Endothelial cell of umbilical vein (primary cell): ENCODE measurements around the gene ADAMTSL2. TPM values are rescaled to one million over a fixed set of nuclear protein-coding genes. Genes with fewer than 3 reads are reported as not detected.

Experiments used
- BruUV-seq: library from RNA; stranded (reverse); fragments of 400-500 nt; replicated peaks from 2 replicates; lab custom pipeline; 2021; lab: Mats Ljungman, UMichigan
- CTCF ChIA-PET: fragments of 300-600, 350-600 bp; sonication (Branson Sonifier 250); formaldehyde crosslinking; loops from one replicate; lab custom pipeline; 2021; ENCODE audit warnings: antibody characterized with exemption, inconsistent platforms; lab: Charles Lee
- POLR2A ChIA-PET: fragments of 300-600, 350-600 bp; sonication (Branson Sonifier 250); formaldehyde crosslinking; loops from one replicate; lab custom pipeline; 2021; ENCODE audit warnings: antibody characterized with exemption, inconsistent platforms; lab: Charles Lee
- DNase-seq: peaks from one replicate; pipeline ENCODE4 v3.0.0-alpha.2; 2011; ENCODE audit warnings: low read depth, low spot score
- FAIRE-seq: peaks from 2 replicates; lab custom pipeline; 2011; peaks lifted over from hg19 to GRCh38; lab: Jason Lieb, UNC
- H2AFZ ChIP-seq: 2 replicates; pipeline ENCODE4 v1.6.0; 2012; ENCODE audit warnings: low read depth, low read length, control low read depth, inconsistent platforms
- H3K27ac ChIP-seq: 2 replicates; pipeline ENCODE4 v1.5.1; 2011; ENCODE audit warnings: low read depth, mild to moderate bottlenecking, control low read depth, low read length, moderate library complexity; ENCODE audit not compliant: insufficient read depth
- H3K27me3 ChIP-seq, 2 experiments: 2 replicates each; pipeline versions ENCODE4 v1.6.0 to v1.6.1; 2011; ENCODE audit warnings: low read length in 2 of 2, mixed read lengths in 1 of 2; ENCODE audit not compliant: control insufficient read depth in 2 of 2, insufficient read depth in 2 of 2
- H3K36me3 ChIP-seq, 2 experiments: 2 replicates in 1 of 2; 3 replicates in 1 of 2; pipeline ENCODE4 v1.5.1; 2011; ENCODE audit warnings: low read length in 2 of 2, mild to moderate bottlenecking in 1 of 2, moderate library complexity in 1 of 2; ENCODE audit not compliant: control insufficient read depth in 2 of 2, insufficient read depth in 2 of 2; ENCODE audit errors: extremely low read depth in 1 of 2
- H3K4me1 ChIP-seq: 3 replicates; pipeline ENCODE4 v1.5.1; 2011; ENCODE audit warnings: mild to moderate bottlenecking, low read length; ENCODE audit not compliant: control insufficient read depth, insufficient read depth; ENCODE audit errors: extremely low read depth
- H3K4me2 ChIP-seq: 2 replicates; pipeline ENCODE4 v1.6.1; 2011; ENCODE audit warnings: low read length, control low read depth, mixed read lengths; ENCODE audit not compliant: insufficient read depth
- H3K4me3 ChIP-seq, 3 experiments: fragments of 200-600 bp in 1 of 3; sonication (generic), shearing (Covaris generic) in 1 of 3; replicated peaks in 1 of 3; 2 replicates each; pipeline ENCODE4 v1.5.1; 2011 to 2016; ENCODE audit warnings: control low read depth in 3 of 3, low read length in 3 of 3, mild to moderate bottlenecking in 2 of 3, inconsistent platforms in 1 of 3, low read depth in 1 of 3, moderate library complexity in 1 of 3; ENCODE audit not compliant: insufficient read depth in 1 of 3
- H3K79me2 ChIP-seq: 2 replicates; pipeline ENCODE4 v1.6.0; 2012; ENCODE audit warnings: low read length, inconsistent platforms; ENCODE audit not compliant: control insufficient read depth, insufficient read depth
- H3K9ac ChIP-seq: replicated peaks from 2 replicates; pipeline ENCODE3; 2011; ENCODE audit warnings: low read length, control low read depth; ENCODE audit not compliant: insufficient read depth; ENCODE audit errors: extremely low read depth
- H3K9me1 ChIP-seq: replicated peaks from 3 replicates; pipeline ENCODE4 v1.6.0; 2011; ENCODE audit warnings: mild to moderate bottlenecking, low read length; ENCODE audit not compliant: control insufficient read depth, insufficient read depth; ENCODE audit errors: extremely low read depth
- H3K9me3 ChIP-seq: replicated peaks from 2 replicates; pipeline ENCODE4 v1.5.1; 2012; ENCODE audit warnings: low read length, inconsistent platforms; ENCODE audit not compliant: control insufficient read depth, insufficient read depth
- H4K20me1 ChIP-seq: replicated peaks from 2 replicates; pipeline ENCODE3; 2011; ENCODE audit warnings: mild to moderate bottlenecking, low read length; ENCODE audit not compliant: control insufficient read depth, insufficient read depth; ENCODE audit errors: extremely low read depth
- CTCF ChIP-seq, 2 donors: IDR thresholded peaks; 1 replicate in 1 of 2; 2 replicates in 1 of 2; pipeline ENCODE4 v1.5.1; 2011; ENCODE audit warnings: low read length in 2 of 2, mild to moderate bottlenecking in 2 of 2, moderate library complexity in 2 of 2, control low read depth in 1 of 2, inconsistent platforms in 1 of 2, low read depth in 1 of 2; ENCODE audit not compliant: insufficient read depth in 1 of 2; ENCODE audit errors: extremely low read depth in 1 of 2
- EZH2 ChIP-seq: IDR thresholded peaks from 2 replicates; pipeline ENCODE4 v1.6.1; 2012; ENCODE audit warnings: borderline replicate concordance, low read depth, mild to moderate bottlenecking, moderate library complexity, low read length, inconsistent platforms; ENCODE audit not compliant: severe bottlenecking
- FOS ChIP-seq: IDR thresholded peaks from 2 replicates; pipeline ENCODE4 v1.6.1; 2011; ENCODE audit warnings: mild to moderate bottlenecking, low read length, moderate library complexity, borderline replicate concordance; ENCODE audit not compliant: insufficient read depth
- GATA2 ChIP-seq: IDR thresholded peaks from 2 replicates; pipeline ENCODE4 v1.7.0; 2011; ENCODE audit warnings: low read depth, mild to moderate bottlenecking, moderate library complexity, mixed read lengths, low read length; ENCODE audit not compliant: insufficient read length, insufficient read depth
- JUN ChIP-seq: IDR thresholded peaks from 2 replicates; pipeline ENCODE4 v1.6.1; 2011; ENCODE audit warnings: borderline replicate concordance, low read depth; ENCODE audit not compliant: insufficient read length, insufficient read depth
- MAX ChIP-seq: IDR thresholded peaks from 2 replicates; pipeline ENCODE4 v1.6.1; 2011; ENCODE audit not compliant: insufficient read depth, insufficient read length
- MYC ChIP-seq: IDR thresholded peaks from one replicate; pipeline ENCODE4 v1.6.1; 2011; ENCODE audit warnings: mild to moderate bottlenecking, low read depth, low read length
- POLR2A ChIP-seq: IDR thresholded peaks from 2 replicates; pipeline ENCODE4 v1.6.1; 2012; ENCODE audit warnings: low read depth, mild to moderate bottlenecking, control low read depth, low read length
- POLR2AphosphoS5 ChIP-seq: IDR thresholded peaks from 2 replicates; pipeline ENCODE4 v1.6.1; 2012; ENCODE audit warnings: low read depth, mild to moderate bottlenecking, control low read depth, low read length, moderate library complexity; ENCODE audit not compliant: insufficient read depth
- dilution Hi-C: fragments of 300-500 bp; cut with MboI; formaldehyde crosslinking; loops from one replicate; pipeline ENCODE4 v1.15.0; 2019; ENCODE audit warnings: low sequenced_read_pairs; ENCODE audit not compliant: extremely low pct_ligation_motif_present
- intact Hi-C: fragments of 100-400 bp; cut with micrococcal nuclease; formaldehyde crosslinking; loops from one replicate; pipeline ENCODE4 v1.10.0; 2022
- polyA plus RNA-seq, 4 experiments: library from polyadenylated mRNA; depleted of rRNA in 3 of 4; stranded (reverse) in 3 of 4; unstranded in 1 of 4; fragments of >200 nt; gene quantifications; 2 replicates each; pipeline versions ENCODE4 v1.2.1 to v1.2.3, GENCODE V29; 2011 to 2012; ENCODE audit warnings: missing spikeins in 1 of 4
- total RNA-seq: library from RNA; stranded (reverse); gene quantifications from 2 replicates; pipeline ENCODE4 v1.2.3, GENCODE V29; 2021

Gene ADAMTSL2
- total and polyA plus RNA-seq, 2 donors (not counting 3 experiments of a cell fraction or from before 2014, with no cell fraction given), result not detected

- POLR2A ChIA-PET, result no interaction called here
- Histone ChIP-seq H4K20me1 (no peaks in the 10 kb centered on the region), H3K27ac (no peak overlapping the region), H3K4me3 (no peak overlapping the region), H3K36me3 (no peaks in the 10 kb centered on the region), H3K4me2 (no peak overlapping the region), H3K27me3 (no peaks in the 10 kb centered on the region), H3K4me1 (no peaks in the 10 kb centered on the region), H2AFZ (no peak overlapping the region), H3K79me2 (no peaks in the 10 kb centered on the region), H3K9me1 (no peaks in the 10 kb centered on the region), H3K9ac (no peak overlapping the region), H3K9me3 (no peaks in the 10 kb centered on the region)
- DNase-seq (no peak), FAIRE-seq (no peak)
- TF ChIP-seq CTCF (IDR thresholded peaks at IDR 0.05; ENCODE audit: extremely low read depth in 1 of 2, insufficient read depth in 1 of 2, low read depth in 1 of 2, low read length in 2 of 2) (no peak), EZH2 (no peak), JUN (no peak)
- CTCF ChIA-PET, result interaction anchor here (0.9 kb wide), 1 partner anchor 33 kb away, joined by 3 read pairs; no protein-coding TSS in a partner anchor
- dilution Hi-C loops (no loop called here), intact Hi-C loops (no loop called here)
- BruUV-seq, result no TSS peak
These were observed 14.8 kb upstream of the ADAMTSL2 start for GRCh38 chr9:133519693-133520092.

GRCh38 chr9:133520121-133520835 is 14.2 kb upstream of the ADAMTSL2 start:
- no peaks in the 10 kb centered on the region for H3K9me1 ChIP-seq
- no peaks in the 10 kb centered on the region for H3K4me1 ChIP-seq
- H4K20me1 ChIP-seq, result no peaks in the 10 kb centered on the region
- H3K27ac ChIP-seq, result no peak overlapping the region
- TF ChIP-seq POLR2A, result no peak
- TF ChIP-seq MYC, result no peak
- no peak for TF ChIP-seq JUN
- no peak for TF ChIP-seq GATA2
- no peak for TF ChIP-seq CTCF (IDR thresholded peaks at IDR 0.05; ENCODE audit: extremely low read depth in 1 of 2, insufficient read depth in 1 of 2, low read depth in 1 of 2, low read length in 2 of 2)
- TF ChIP-seq FOS, result no peak
- TF ChIP-seq MAX, result no peak
- TF ChIP-seq EZH2, result no peak
- TF ChIP-seq POLR2AphosphoS5, result no peak
- no peak overlapping the region for H3K9ac ChIP-seq
- H3K79me2 ChIP-seq, result no peaks in the 10 kb centered on the region
- no peaks in the 10 kb centered on the region for H3K36me3 ChIP-seq
- no peak overlapping the region for H2AFZ ChIP-seq
- ChIA-PET CTCF (interaction anchor here (0.9 kb wide), 1 partner anchor 33 kb away, joined by 3 read pairs; no protein-coding TSS in a partner anchor), POLR2A (no interaction called here)
- H3K4me3 ChIP-seq, result no peak overlapping the region
- no peaks in the 10 kb centered on the region for H3K27me3 ChIP-seq
- FAIRE-seq (no peak), DNase-seq (no peak)
- dilution Hi-C loops, result no loop called here
- no peaks in the 10 kb centered on the region for H3K9me3 ChIP-seq
- intact Hi-C loops, result no loop called here
- H3K4me2 ChIP-seq, result no peak overlapping the region
- BruUV-seq, result no TSS peak
